K562 (cell line): ENCODE data around the gene ACTN1. TPM values are rescaled to one million over a fixed set of nuclear protein-coding genes. Genes with fewer than 3 reads are reported as not detected.

Experiments used
- ATAC-seq: fragments of 200-7000 bp; cut with Tn5 transposase; 3 replicates; pipeline ENCODE4 v1.9.1; 2020; ENCODE audit warnings: moderate library complexity
- BruUV-seq: library from RNA; stranded (reverse); fragments of 400-500 nt; replicated peaks from 2 replicates; lab custom pipeline; 2021; lab: Mats Ljungman, UMichigan
- CTCF ChIA-PET: fragments of 300-600 bp; formaldehyde crosslinking; extraction: SDS; loops from one replicate; lab custom pipeline; 2021; ENCODE audit warnings: low intra/inter-chr PET ratio; lab: Yijun Ruan, JAX
- POLR2A ChIA-PET: fragments of 300-600, 350-650 bp; sonication (Branson Sonifier 250); formaldehyde crosslinking; extraction: SDS; loops from one replicate; lab custom pipeline; 2021; ENCODE audit warnings: antibody characterized with exemption, inconsistent platforms; lab: Yijun Ruan, JAX
- DNase-seq, 4 experiments: peaks; one replicate each; pipeline versions ENCODE4 v3.0.0 to v3.0.0-alpha.2; 2011 to 2018; ENCODE audit warnings: low spot score in 3 of 4, mixed read lengths in 3 of 4; ENCODE audit errors: extremely low read depth in 1 of 4
- FAIRE-seq: peaks from 2 replicates; lab custom pipeline; 2011; peaks lifted over from hg19 to GRCh38; lab: Jason Lieb, UNC
- H2AFZ ChIP-seq: 2 replicates; pipeline ENCODE4 v1.6.0; 2011; ENCODE audit warnings: low read depth, low read length, control low read depth, inconsistent platforms
- H3K27ac ChIP-seq: fragments of 200-600 bp; 3 replicates; pipeline ENCODE4 v1.8.0; 2011; ENCODE audit warnings: low read depth, mild to moderate bottlenecking, control low read depth, inconsistent platforms, low read length, moderate library complexity, mixed read lengths; ENCODE audit errors: extremely low read depth
- H3K27me3 ChIP-seq, 2 experiments: fragments of 300-600 bp in 1 of 2; 2 replicates in 1 of 2; 3 replicates in 1 of 2; pipeline versions ENCODE4 v1.6.0 to v1.8.0; 2011; ENCODE audit warnings: inconsistent platforms in 2 of 2, low read length in 2 of 2, mild to moderate bottlenecking in 1 of 2, mixed read lengths in 1 of 2, moderate library complexity in 1 of 2; ENCODE audit not compliant: control insufficient read depth in 2 of 2, insufficient read depth in 2 of 2
- H3K36me3 ChIP-seq: fragments of 300-600 bp; 3 replicates; pipeline ENCODE4 v1.8.0; 2011; ENCODE audit warnings: mild to moderate bottlenecking, low read length, inconsistent platforms; ENCODE audit not compliant: control insufficient read depth, insufficient read depth
- H3K4me1 ChIP-seq, 2 experiments: fragments of 200-600 bp in 1 of 2; replicated peaks in 1 of 2; 2 replicates in 1 of 2; 3 replicates in 1 of 2; pipeline versions ENCODE4 v1.5.1 to v1.8.0; 2011; ENCODE audit warnings: inconsistent platforms in 2 of 2, low read length in 2 of 2, mild to moderate bottlenecking in 1 of 2, mixed read lengths in 1 of 2, moderate library complexity in 1 of 2; ENCODE audit not compliant: control insufficient read depth in 2 of 2, insufficient read depth in 2 of 2
- H3K4me2 ChIP-seq: 2 replicates; pipeline ENCODE4 v1.6.1; 2011; ENCODE audit warnings: low read length, control low read depth, inconsistent platforms, mixed read lengths; ENCODE audit not compliant: insufficient read depth
- H3K4me3 ChIP-seq: fragments of 200-600 bp; sonication (generic), shearing (Covaris generic); 2 replicates; pipeline ENCODE4 v1.5.1; 2016; ENCODE audit warnings: control low read depth, inconsistent platforms
- H3K79me2 ChIP-seq: fragments of 200-600 bp; 3 replicates; pipeline ENCODE4 v1.8.0; 2011; ENCODE audit warnings: low read length, inconsistent platforms; ENCODE audit not compliant: control insufficient read depth, insufficient read depth
- H3K9ac ChIP-seq, 2 experiments: 2 replicates each; pipeline versions ENCODE4 v1.6.0 to v1.6.1; 2011; ENCODE audit warnings: low read depth in 2 of 2, low read length in 2 of 2, control low read depth in 1 of 2, inconsistent platforms in 1 of 2, mild to moderate bottlenecking in 1 of 2, mixed read lengths in 1 of 2; ENCODE audit not compliant: insufficient read depth in 1 of 2
- H3K9me1 ChIP-seq: one replicate; pipeline ENCODE4 v1.6.0; 2011; ENCODE audit warnings: inconsistent platforms, mild to moderate bottlenecking, low read length, moderate library complexity; ENCODE audit not compliant: control insufficient read depth, insufficient read depth
- H3K9me3 ChIP-seq: replicated peaks from 2 replicates; pipeline ENCODE4 v1.5.1; 2011; ENCODE audit warnings: low read depth, low read length, inconsistent platforms; ENCODE audit not compliant: control insufficient read depth, insufficient read depth
- H4K20me1 ChIP-seq: replicated peaks from 2 replicates; pipeline ENCODE4 v1.6.1; 2011; ENCODE audit warnings: low read length, inconsistent platforms, mixed read lengths; ENCODE audit not compliant: control insufficient read depth, insufficient read depth
- DIDO1 ChIP-seq: fragments of 450-650 bp; IDR thresholded peaks from 2 replicates; pipeline ENCODE4 v1.6.1; 2016; ENCODE audit warnings: low read depth, missing biosample characterization, missing genetic modification characterization
- E2F1 ChIP-seq: sonication (generic); formaldehyde crosslinking; IDR thresholded peaks from 2 replicates; pipeline ENCODE4 v1.8.1; 2023; ENCODE audit warnings: mild to moderate bottlenecking, missing genetic modification reagents, moderate library complexity
- EP300 ChIP-seq: IDR thresholded peaks from 2 replicates; pipeline ENCODE4 v1.6.1; 2012; ENCODE audit warnings: low read length, improper control_type of control experiment
- GABPB1 ChIP-seq: sonication (generic); formaldehyde crosslinking; IDR thresholded peaks from 2 replicates; pipeline ENCODE4 v1.8.0; 2022; ENCODE audit warnings: mild to moderate bottlenecking, missing genetic modification reagents
- GATA2 ChIP-seq: sonication (generic); formaldehyde crosslinking; IDR thresholded peaks from 2 replicates; pipeline ENCODE4 v1.4.0; 2020; ENCODE audit warnings: mild to moderate bottlenecking, missing genetic modification reagents
- MEF2A ChIP-seq: IDR thresholded peaks from 2 replicates; pipeline ENCODE4 v1.6.1; 2011; ENCODE audit warnings: low read depth, mild to moderate bottlenecking, low read length, moderate library complexity; ENCODE audit not compliant: control insufficient read depth
- MYBL2 ChIP-seq, 2 experiments: fragments of 450-650 bp in 1 of 2; sonication (generic) in 1 of 2; formaldehyde crosslinking in 1 of 2; IDR thresholded peaks; 2 replicates each; pipeline versions ENCODE4 v1.6.1 to v1.8.1; 2017 to 2022; ENCODE audit warnings: borderline replicate concordance in 1 of 2, inconsistent platforms in 1 of 2, low read depth in 1 of 2, mild to moderate bottlenecking in 1 of 2, missing genetic modification reagents in 1 of 2, moderate library complexity in 1 of 2
- PHF20 ChIP-seq: fragments of 450-650 bp; IDR thresholded peaks from 2 replicates; pipeline ENCODE4 v1.6.1; 2018; ENCODE audit not compliant: partially characterized antibody
- SAP30 ChIP-seq: fragments of 200-600 bp; sonication (generic); IDR thresholded peaks from 2 replicates; pipeline ENCODE4 v1.6.1; 2012; ENCODE audit warnings: borderline replicate concordance, low read depth, mild to moderate bottlenecking, moderate library complexity, low read length, control low read depth, inconsistent platforms; ENCODE audit not compliant: insufficient read depth, poor library complexity, severe bottlenecking
- TAL1 ChIP-seq: fragments of 450-650 bp; IDR thresholded peaks from 2 replicates; pipeline ENCODE4 v1.6.1; 2016; ENCODE audit warnings: mild to moderate bottlenecking
- XRCC3 ChIP-seq: fragments of 450-650 bp; IDR thresholded peaks from 2 replicates; pipeline ENCODE4 v1.6.1; 2017; ENCODE audit warnings: mild to moderate bottlenecking, moderate library complexity
- ZBTB11 ChIP-seq, 3 experiments: fragments of 200-800 bp in 1 of 3; fragments of 250-450 bp in 1 of 3; fragments of 450-650 bp in 1 of 3; sonication (Bioruptor Pico) in 1 of 3; sonication (Bioruptor generic) in 1 of 3; formaldehyde crosslinking in 1 of 3; IDR thresholded peaks; 2 replicates each; pipeline versions ENCODE4 v1.6.1 to v1.8.0; 2016 to 2022; ENCODE audit warnings: mild to moderate bottlenecking in 2 of 3, missing genetic modification characterization in 2 of 3, missing compliant biosample characterization in 1 of 3, moderate library complexity in 1 of 3
- ZBTB5 ChIP-seq: fragments of 450-650 bp; IDR thresholded peaks from 2 replicates; pipeline ENCODE4 v1.6.1; 2017; ENCODE audit warnings: antibody characterized with exemption
- ZKSCAN1 ChIP-seq: fragments of 150-350 bp; IDR thresholded peaks from 2 replicates; pipeline ENCODE4 v1.6.1; 2016; ENCODE audit warnings: low read depth, low read length
- ZNF41 ChIP-seq: fragments of 250-450 bp; sonication (Bioruptor Pico); conservative IDR thresholded peaks from 2 replicates; pipeline ENCODE4 v1.4.0; 2020; ENCODE audit warnings: mild to moderate bottlenecking
- ZNF444 ChIP-seq: fragments of 250-450 bp; sonication (Bioruptor Pico); IDR thresholded peaks from 2 replicates; pipeline ENCODE4 v1.4.0; 2020; ENCODE audit warnings: mild to moderate bottlenecking, moderate library complexity
- WGBS: fragments of 100-300 bp; shearing (Covaris generic); methylation state at CpG from one replicate; pipeline ENCODE4 v1.1.6; 2016; ENCODE audit warnings: low coverage, mixed read lengths; ENCODE audit not compliant: insufficient coverage; ENCODE audit errors: missing lambda C conversion rate; 5-methylcytosine and 5-hydroxymethylcytosine counted together
- in situ Hi-C: fragments of 300-500 bp; cut with MboI; formaldehyde crosslinking; loops from 4 replicates; pipeline ENCODE4 v1.15.0; 2018; ENCODE audit warnings: inconsistent platforms, mixed read lengths
- intact Hi-C: fragments of 100-400 bp; cut with micrococcal nuclease; formaldehyde crosslinking; loops from 2 replicates; pipeline ENCODE4 v1.14.2; 2022
- polyA plus RNA-seq, 8 experiments: library from polyadenylated mRNA; depleted of rRNA in 4 of 8; stranded (reverse) in 5 of 8; unstranded in 3 of 8; fragments of >200 nt; fragmentation: Nextera tagmentation in 2 of 8; fragmentation: Illumina TruSeq in 1 of 8; extraction: Ambion mirVana in 2 of 8; extraction: Trizol in 1 of 8; gene quantifications; 2 replicates each; pipeline versions ENCODE4 v1.2.1 to v1.2.3, GENCODE V29; 2011 to 2014; ENCODE audit warnings: inconsistent platforms in 1 of 8, missing spikeins in 1 of 8
- total RNA-seq, 7 experiments: library from RNA; depleted of rRNA in 6 of 7; stranded (reverse); fragments of >200 nt in 6 of 7; fragmentation: Illumina TruSeq in 2 of 7; extraction: Trizol in 2 of 7; gene quantifications; 2 replicates each; pipeline versions ENCODE4 v1.2.1 to v1.2.3, GENCODE V29; 2011 to 2021; ENCODE audit warnings: low replicate concordance in 1 of 7

Gene ACTN1
- total and polyA plus RNA-seq, 9 of the 15 experiments (the other 6 are each of a cell fraction or from before 2014, with no cell fraction given), result 2.2 to 67.7 (median 34.5) TPM

GRCh38 chr14:68982581-68982980 lies 3.5 kb upstream of the ACTN1 start:
- ChIA-PET POLR2A (no interaction called here), CTCF (no interaction called here)
- in situ Hi-C loops, result no loop called here
- H4K20me1 ChIP-seq, result no peaks in the 10 kb centered on the region
- no peak overlapping the region for H3K9ac ChIP-seq
- no peaks in the 10 kb centered on the region for H3K9me1 ChIP-seq
- H3K27me3 ChIP-seq, result no peaks in the 10 kb centered on the region
- H3K4me2 ChIP-seq, result no peak overlapping the region
- no peak for DNase-seq
- intact Hi-C loops, result no loop called here
- no peak for FAIRE-seq
- H3K27ac ChIP-seq, result no peak overlapping the region
- BruUV-seq, result no TSS peak
- no peak for ATAC-seq
- H3K4me1 ChIP-seq, result peaks cover 8 to 15% of the 10 kb centered on the region in 2 experiments; a peak in 4 of 5 replicates
- H3K36me3 ChIP-seq, result no peaks in the 10 kb centered on the region
- no peak overlapping the region for H3K4me3 ChIP-seq
- H3K9me3 ChIP-seq, result no peaks in the 10 kb centered on the region
- WGBS, result 67% methylated on average over 2 of the region's 2 CpGs
- peaks cover 10% of the 10 kb centered on the region for H3K79me2 ChIP-seq
- H2AFZ ChIP-seq, result no peak overlapping the region
- TF ChIP-seq ZBTB11 (CRISPR knock-in tag; IDR thresholded peaks at IDR 0.05) (no peak), DIDO1 (tag) (no peak), SAP30 (no peak), PHF20 (no peak), ZKSCAN1 (no peak), E2F1 (CRISPR knock-in tag) (no peak), ZNF41 (CRISPR knock-in tag) (no peak), XRCC3 (no peak), GABPB1 (CRISPR knock-in tag) (no peak), TAL1 (no peak), GATA2 (CRISPR knock-in tag) (no peak), ZNF444 (no peak), MEF2A (no peak), EP300 (no peak), ZBTB5 (no peak), MYBL2 (IDR thresholded peaks at IDR 0.05; ENCODE audit: low read depth) (no peak), MYBL2 (CRISPR knock-in tag; IDR thresholded peaks at IDR 0.05; ENCODE audit: borderline replicate concordance) (no peak)
